Body of pancreas (tissue), 4 donors: ENCODE data around the gene ITGA1. TPM values are rescaled to one million over a fixed set of nuclear protein-coding genes. Genes with fewer than 3 reads are reported as not detected.

Experiments used
- ATAC-seq: fragments of 150-250 bp; one replicate; pipeline ENCODE4 v1.9.1; 2016
- DNase-seq, 4 donors: peaks; one replicate each; pipeline ENCODE4 v3.0.0-alpha.2; 2019
- H3K27ac ChIP-seq, 4 donors: fragments of 200-600 bp; sonication (generic); 1 replicate in 3 of 4; 2 replicates in 1 of 4; pipeline versions ENCODE4 v1.5.1 to v1.6.1; 2016 to 2019; ENCODE audit warnings: mild to moderate bottlenecking in 1 of 4, mixed read lengths in 1 of 4, moderate library complexity in 1 of 4
- H3K27me3 ChIP-seq, 2 donors: fragments of 200-600 bp; sonication (generic); one replicate each; pipeline ENCODE4 v1.6.0; 2016; ENCODE audit warnings: mild to moderate bottlenecking in 1 of 2
- H3K36me3 ChIP-seq, 2 donors: fragments of 200-600 bp; sonication (generic); replicated peaks in 1 of 2; 2 replicates each; pipeline ENCODE4 v1.5.1; 2016; ENCODE audit warnings: low read depth in 2 of 2; ENCODE audit not compliant: insufficient read depth in 1 of 2
- H3K4me1 ChIP-seq: fragments of 200-600 bp; sonication (generic); one replicate; pipeline ENCODE4 v1.6.0; 2016
- H3K4me3 ChIP-seq, 2 donors: fragments of 200-600 bp; sonication (generic); 1 replicate in 1 of 2; 2 replicates in 1 of 2; pipeline ENCODE4 v1.5.1; 2016 to 2019
- H3K9me3 ChIP-seq, 3 donors: fragments of 200-600 bp; sonication (generic); 1 replicate in 2 of 3; 2 replicates in 1 of 3; pipeline ENCODE4 v1.5.1; 2016
- CTCF ChIP-seq, 7 experiments: fragments of 450-650 bp in 4 of 7; fragments of 200-600 bp in 3 of 7; sonication (generic) in 3 of 7; IDR thresholded peaks; one replicate each; pipeline ENCODE4 v1.5.1; 2016 to 2019; ENCODE audit warnings: antibody characterized with exemption in 7 of 7
- POLR2A ChIP-seq, 3 donors: fragments of 450-650 bp; IDR thresholded peaks; one replicate each; pipeline ENCODE4 v1.6.1; 2016; ENCODE audit warnings: antibody characterized with exemption in 3 of 3, mild to moderate bottlenecking in 2 of 3
- WGBS, 2 donors: methylation state at CpG; one replicate each; pipeline ENCODE4 v1.1.5; 2017; 5-methylcytosine and 5-hydroxymethylcytosine counted together
- intact Hi-C: fragments of 100-400 bp; cut with DNase I; formaldehyde crosslinking; loops from one replicate; pipeline ENCODE4 v1.15.1; 2023
- total RNA-seq, 2 donors: library from RNA; depleted of rRNA; stranded (reverse); fragments of >200 nt; gene quantifications; one replicate each; pipeline ENCODE4 v1.1.0, GENCODE V29; 2016

The ITGA1 gene
- total RNA-seq, 2 donors from 2014 or later = 6.9 to 11.2 TPM

- ATAC-seq (no peak), DNase-seq (no peak)
- H3K27ac ChIP-seq = no peak overlapping the region
- no peak overlapping the region for H3K4me3 ChIP-seq
- no peaks in the 10 kb centered on the region for H3K4me1 ChIP-seq
- TF ChIP-seq CTCF (IDR thresholded peaks at IDR 0.05) (no peak), POLR2A (IDR thresholded peaks at IDR 0.05) (no peak)
- no peaks in the 10 kb centered on the region for H3K36me3 ChIP-seq
- H3K9me3 ChIP-seq = no peaks in the 10 kb centered on the region
- no peaks in the 10 kb centered on the region for H3K27me3 ChIP-seq
- intact Hi-C loops = no loop called here
Observed at GRCh38 chr5:52749666-52750065, 38.0 kb upstream of the ITGA1 start.

GRCh38 chr5:52751137-52751536, 36.6 kb upstream of the ITGA1 start:
- Histone ChIP-seq H3K9me3 (no peaks in the 10 kb centered on the region), H3K4me3 (no peak overlapping the region), H3K27me3 (no peaks in the 10 kb centered on the region), H3K27ac (no peak overlapping the region), H3K36me3 (no peaks in the 10 kb centered on the region), H3K4me1 (no peaks in the 10 kb centered on the region)
- DNase-seq = no peak
- intact Hi-C loops = no loop called here
- ATAC-seq = no peak
- 65 to 69% methylated on average over 1 of the region's 1 CpG for WGBS, 2 donors
- TF ChIP-seq POLR2A (IDR thresholded peaks at IDR 0.05) = no peak
- TF ChIP-seq CTCF (IDR thresholded peaks at IDR 0.05) = no peak

- no peak for ATAC-seq
- Histone ChIP-seq H3K4me1 (no peaks in the 10 kb centered on the region), H3K9me3 (no peaks in the 10 kb centered on the region), H3K27me3 (no peaks in the 10 kb centered on the region), H3K36me3 (no peaks in the 10 kb centered on the region), H3K4me3 (no peak overlapping the region), H3K27ac (no peak overlapping the region)
- intact Hi-C loops = no loop called here
- DNase-seq = no peak
- 68 to 71% methylated on average over 2 of the region's 2 CpGs for WGBS, 2 donors
- TF ChIP-seq CTCF (IDR thresholded peaks at IDR 0.05) (no peak), POLR2A (IDR thresholded peaks at IDR 0.05) (no peak)
Observed at GRCh38 chr5:52754051-52754450, 33.7 kb upstream of the ITGA1 start.

- H3K4me1 ChIP-seq = no peaks in the 10 kb centered on the region
- no peak for ATAC-seq
- no peaks in the 10 kb centered on the region for H3K9me3 ChIP-seq
- H3K27ac ChIP-seq = no peak overlapping the region
- DNase-seq = no peak
- intact Hi-C loops = no loop called here
- TF ChIP-seq POLR2A (IDR thresholded peaks at IDR 0.05) = no peak
- TF ChIP-seq CTCF (IDR thresholded peaks at IDR 0.05) = no peak
- H3K36me3 ChIP-seq = no peaks in the 10 kb centered on the region
- no peaks in the 10 kb centered on the region for H3K27me3 ChIP-seq
- 71 to 75% methylated on average over 2 of the region's 2 CpGs for WGBS, 2 donors
- H3K4me3 ChIP-seq = no peak overlapping the region
Observed at GRCh38 chr5:52757527-52757926, 30.2 kb upstream of the ITGA1 start.

- ATAC-seq (no peak), DNase-seq (no peak)
- H3K4me1 ChIP-seq = no peaks in the 10 kb centered on the region
- no peak overlapping the region for H3K4me3 ChIP-seq
- WGBS, 2 donors = 81 to 85% methylated on average over 5 of the region's 5 CpGs
- H3K9me3 ChIP-seq = no peaks in the 10 kb centered on the region
- no peak overlapping the region for H3K27ac ChIP-seq
- H3K27me3 ChIP-seq = no peaks in the 10 kb centered on the region
- no peaks in the 10 kb centered on the region for H3K36me3 ChIP-seq
- TF ChIP-seq POLR2A (IDR thresholded peaks at IDR 0.05) (no peak), CTCF (IDR thresholded peaks at IDR 0.05) (no peak)
- intact Hi-C loops = no loop called here
Observed at GRCh38 chr5:52758014-52758413, 29.7 kb upstream of the ITGA1 start.
